NCI-H1694 treated with DMSO at 0.1 percent for 48 hours (cell line): ENCODE results near the gene SLC28A1.
"Not testable (repeated sequence)": the region's sequence is repeated elsewhere in the genome, so short reads cannot be mapped to it uniquely, and the experiment has no call there.

Source experiments
- DNase-seq: peaks from one replicate; lab custom pipeline; 2025; lab: John Stamatoyannopoulos, UW

Gene SLC28A1

DNA sequence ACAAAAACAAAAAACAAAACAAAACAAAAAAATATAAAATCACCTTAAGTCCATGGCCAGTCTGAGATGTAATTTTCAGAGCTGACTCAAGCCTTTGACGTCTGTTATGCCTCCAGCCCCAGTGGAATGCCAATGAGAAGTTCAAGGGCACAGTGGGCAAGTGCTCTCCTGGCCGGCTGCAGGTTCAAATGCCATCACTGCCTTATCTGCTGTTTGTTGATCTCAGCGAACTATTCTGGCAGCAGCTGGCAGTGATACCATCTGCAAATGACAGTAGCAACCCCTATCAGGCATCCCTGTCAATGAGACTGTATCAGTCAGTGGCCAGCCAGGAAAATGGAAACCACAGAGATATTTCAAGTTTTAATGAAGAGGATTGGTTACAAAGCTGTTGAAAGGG is 86.4 kb downstream of the SLC28A1 start:
- DNase-seq: no peak

DNA sequence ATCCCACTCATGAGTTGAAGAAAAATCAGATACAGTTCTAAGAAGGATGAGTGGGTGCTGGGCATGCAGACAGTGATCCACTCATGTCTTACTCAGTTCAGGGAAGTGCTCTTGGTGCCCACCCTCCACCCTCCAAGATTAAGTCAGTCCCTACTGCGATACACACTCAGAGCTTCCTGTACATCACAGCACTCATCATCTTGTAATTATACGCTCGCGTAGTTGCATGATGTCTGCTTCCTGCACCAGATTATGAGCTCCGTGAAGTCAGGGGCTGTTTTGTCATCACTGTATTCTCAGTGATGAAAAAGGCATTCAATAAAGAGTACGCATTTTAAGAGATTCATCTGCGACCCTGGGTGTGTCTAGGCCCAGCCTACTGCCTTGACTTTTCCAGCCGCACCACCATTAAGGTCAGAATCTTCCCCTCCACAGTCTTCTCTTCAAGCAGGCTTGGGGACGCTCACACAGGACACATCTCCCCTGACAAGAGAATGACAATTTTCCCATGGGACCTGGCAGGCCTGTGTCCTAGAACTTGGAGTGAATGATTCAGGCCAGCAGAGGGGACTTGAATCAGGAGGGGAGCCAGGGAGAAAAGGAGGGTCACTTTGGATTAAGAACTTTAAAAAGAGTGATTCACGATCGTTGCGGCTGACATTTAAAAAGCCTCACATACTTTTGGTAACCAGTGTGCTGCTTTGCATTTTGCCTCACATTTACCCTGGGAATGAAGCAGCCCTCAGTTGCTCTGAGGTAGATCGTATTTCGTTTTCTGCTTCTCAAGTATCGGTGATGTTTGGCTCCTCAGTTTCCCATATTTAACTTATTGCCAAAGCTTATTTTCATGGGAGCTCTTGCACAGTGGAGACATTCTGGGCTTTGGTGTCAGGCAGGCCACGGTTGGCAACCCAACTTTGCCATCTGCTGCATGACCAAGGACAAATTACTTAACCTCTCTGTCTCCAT is 89.3 kb downstream of the SLC28A1 start:
- DNase-seq: no peak

DNA sequence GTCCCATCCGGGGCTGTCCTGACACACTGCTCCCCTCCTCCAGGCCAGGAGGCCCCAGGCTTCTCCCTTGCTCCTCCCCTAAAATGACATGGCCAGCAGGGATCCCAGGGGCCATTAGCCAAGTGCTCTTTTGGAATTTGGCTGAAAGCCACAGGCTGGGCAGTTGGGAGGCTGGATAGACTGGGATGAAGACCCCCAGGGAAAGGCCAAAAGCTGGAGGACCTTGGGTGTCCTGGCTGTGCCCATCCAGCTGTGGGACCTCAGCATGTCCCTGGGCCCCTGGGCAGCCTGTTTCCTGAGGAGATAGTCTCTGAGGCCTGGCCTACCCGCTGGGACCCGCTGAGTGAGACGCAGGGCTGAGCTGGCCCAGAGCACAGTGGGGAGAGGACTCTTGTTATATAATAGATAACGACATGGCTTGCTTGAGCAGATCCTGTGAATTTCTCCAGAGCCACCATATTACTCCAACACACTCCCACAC is 91.4 kb downstream of the SLC28A1 start:
- no peak for DNase-seq

DNA sequence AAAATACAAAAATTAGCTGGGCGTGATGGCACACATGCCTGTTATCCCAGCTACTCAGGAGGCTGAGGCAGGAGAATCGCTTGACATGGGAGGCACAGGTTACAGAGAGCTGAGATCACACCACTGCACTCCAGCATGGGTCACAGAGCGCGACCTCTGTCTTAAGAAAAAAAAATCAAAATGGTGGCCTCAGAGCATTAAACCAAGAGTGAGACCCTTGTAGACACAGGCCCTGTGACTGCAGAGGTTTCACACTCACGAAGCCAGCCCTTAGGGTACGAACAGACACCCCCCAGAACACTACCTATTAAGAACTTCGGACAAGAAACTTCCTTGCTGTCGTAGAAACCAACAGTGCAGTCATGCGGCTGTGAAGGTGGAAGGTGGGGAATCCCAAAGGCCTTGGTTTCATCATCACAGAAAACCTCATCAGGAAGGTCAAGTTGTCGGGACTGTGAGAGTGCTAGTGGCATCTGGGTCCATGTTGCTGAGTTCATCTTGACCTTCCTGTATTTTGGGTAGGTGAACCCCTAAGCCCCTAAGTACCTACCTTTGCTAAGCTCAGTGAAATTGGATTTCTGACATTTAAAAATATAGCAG is 92.4 kb downstream of the SLC28A1 start:
- DNase-seq: no peak

DNA sequence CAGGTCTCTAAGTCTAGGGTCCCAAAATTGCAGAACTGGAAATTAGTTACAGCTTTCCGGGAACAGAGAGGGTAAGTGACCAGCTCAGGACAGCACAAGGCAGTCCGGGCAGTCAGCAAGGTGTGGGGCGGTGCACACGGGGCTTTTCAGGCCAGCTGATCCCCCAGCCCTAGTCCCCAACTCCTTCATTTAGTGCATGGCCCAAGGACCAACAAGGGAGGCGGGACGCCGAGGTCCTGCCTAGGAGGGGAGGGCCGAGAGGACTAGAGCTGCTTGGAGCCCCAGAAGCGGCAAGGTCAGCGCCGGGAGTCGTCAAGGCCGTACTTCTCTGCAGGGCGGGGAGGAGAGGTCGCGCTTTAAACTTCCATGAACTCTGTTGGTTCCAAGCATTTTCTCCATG is 95.2 kb downstream of the SLC28A1 start:
- DNase-seq: no peak

DNA sequence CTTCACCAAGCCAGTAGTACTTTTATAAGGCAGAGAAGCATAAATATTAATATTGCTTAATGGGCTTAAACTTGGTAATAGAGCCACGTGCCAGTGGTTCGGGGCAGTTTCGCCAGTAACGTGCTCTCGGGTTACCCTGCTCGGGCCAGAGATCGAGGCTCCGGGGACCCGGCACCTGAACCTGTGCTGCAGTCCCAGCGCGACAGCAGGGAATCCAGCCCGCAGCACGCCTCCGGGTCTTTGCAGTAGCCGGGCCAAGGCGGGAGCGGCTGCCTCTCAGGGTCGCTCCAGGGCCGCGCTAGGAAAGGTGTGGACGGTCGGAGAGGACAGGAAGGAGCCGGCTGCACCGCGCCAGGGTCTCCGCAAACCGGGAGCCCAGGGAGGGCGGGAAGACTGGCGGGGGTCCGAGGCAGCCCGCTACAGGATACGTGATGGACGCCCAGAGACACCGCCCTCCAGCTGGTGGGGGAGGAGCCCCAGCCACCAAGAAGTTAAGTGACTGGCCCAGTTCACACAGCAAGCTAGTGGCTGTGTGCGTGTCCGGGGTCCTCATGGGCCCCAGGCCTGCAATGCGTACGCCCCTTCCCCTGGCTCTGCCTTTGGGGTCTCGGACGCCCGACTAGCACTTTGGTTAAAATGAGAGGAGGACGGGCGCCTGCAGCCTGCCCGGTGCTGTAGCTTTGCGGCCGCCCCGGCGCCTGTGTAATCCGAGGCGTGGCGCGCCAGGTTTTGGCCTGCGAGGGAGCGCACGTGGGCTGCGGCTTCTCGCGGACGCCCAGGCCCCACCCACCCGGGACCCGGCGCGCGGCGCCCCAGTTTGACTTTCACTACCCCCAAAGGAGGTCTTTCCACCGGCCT is 96.0 kb downstream of the SLC28A1 start:
- peak; percentile 69 for DNase-seq

DNA sequence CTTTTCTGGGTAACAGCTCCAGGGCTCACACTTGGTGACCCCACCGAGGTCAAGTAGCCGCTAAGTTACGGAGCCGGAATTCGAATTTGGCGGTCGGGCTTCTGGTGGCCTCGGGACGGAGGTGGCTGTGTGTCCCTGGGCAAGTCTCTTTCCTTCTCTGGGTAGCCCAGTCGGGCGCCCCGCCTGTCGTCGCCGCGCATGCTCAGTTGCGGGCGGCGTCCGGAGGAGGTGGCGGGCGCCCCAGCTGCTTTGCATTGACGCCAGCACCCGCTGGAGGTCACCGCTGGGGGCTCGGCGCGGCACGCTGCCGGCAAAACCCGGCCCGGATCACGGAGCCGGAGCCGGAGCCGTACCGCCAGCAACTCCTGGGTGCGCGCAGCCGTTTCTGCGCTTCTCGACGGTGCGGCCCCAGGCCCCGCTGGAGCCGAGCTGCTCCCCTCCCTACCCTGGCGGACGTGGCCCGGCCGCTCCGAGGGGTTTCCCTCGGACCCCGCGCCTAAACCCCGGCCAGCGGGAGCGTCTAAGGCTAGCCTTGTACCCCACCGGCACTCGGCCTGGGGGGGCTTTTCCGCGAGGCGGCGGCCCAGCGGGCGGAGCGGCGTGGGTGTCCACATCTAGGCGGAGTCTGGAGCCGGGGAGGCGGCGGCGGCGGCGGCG is 96.7 kb downstream of the SLC28A1 start:
- DNase-seq: peak; percentile 79

DNA sequence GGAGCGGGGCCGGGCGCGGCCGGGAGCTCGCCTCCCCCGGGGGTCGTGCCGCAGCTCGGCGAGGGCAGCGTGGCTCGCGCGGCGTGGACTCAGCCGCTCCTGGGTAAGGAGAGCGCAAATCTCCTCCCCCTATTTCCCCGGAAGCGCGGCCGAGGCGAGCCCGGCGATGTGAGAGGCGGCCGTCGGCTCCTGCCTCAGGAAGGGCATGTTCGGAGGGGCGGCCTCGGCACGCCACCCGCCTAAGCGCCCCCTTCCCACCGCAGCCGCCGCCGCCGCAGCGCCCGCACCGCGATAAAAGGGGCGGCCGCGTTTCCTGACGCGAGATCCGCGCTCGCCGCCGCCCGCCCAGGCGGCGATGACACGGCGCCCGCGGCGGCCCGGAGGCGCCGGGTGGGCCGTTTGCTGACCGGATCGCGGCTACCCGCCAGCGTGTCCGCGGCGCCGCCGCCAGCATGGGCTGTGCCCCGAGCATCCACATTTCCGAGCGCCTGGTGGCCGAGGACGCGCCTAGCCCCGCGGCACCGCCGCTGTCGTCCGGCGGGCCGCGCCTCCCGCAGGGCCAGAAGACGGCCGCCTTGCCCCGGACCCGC is 97.3 kb downstream of the SLC28A1 start, which contains the start of gene PDE8A:
Gene PDE8A (plus strand): TSS at position 146 of the 590 bp plus-strand sequence. CDS start 307 bp downstream, at position 453.
- no peak for DNase-seq

DNA sequence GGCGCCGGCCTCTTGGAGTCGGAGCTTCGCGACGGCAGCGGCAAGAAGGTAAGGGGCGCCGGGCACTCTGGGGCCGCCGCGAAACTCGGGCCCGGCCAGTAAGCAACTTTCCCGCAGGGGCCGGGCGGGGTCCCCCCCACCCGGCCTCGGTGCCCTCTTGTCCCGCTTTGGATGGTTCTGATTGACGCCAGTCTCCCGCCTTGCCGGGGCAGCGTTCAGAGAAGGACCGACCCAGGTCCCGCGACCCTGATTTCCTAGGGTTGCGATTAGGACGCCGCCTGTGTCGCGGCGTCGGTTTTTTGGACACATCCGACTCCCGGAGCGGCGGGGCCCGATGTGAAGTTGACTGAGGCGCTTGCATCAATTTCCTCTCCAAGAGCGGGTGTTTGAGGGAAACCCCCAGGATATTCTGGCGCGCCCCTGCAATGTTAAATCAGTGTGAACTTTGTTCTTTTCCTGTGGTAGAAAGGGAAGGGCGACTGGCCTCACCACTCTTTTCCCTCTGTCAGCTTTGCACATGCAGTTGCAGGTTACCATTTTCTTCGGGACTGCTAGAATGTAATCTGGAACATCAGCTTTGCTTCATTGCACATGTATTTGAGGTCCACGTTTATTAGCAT is 97.9 kb downstream of the SLC28A1 start:
- no peak for DNase-seq

DNA sequence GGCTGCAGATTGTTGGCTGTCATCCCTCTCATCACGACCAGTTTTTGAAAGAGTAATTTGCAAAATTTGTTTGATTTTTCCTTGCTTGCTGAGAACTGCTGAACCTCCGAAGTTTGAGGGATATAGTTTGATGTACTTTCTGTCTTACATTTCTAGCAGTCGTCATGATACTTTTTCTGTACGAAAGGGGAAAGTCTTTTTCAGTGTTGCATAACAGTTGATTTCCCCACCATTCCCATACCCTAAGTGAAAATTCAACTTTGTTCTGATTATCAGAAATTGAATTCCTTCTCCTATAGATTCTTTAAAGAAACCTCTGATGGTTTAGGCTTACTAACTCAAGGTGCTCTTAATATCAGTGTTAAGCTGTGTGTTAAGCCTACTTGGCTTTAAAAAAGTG is 98.8 kb downstream of the SLC28A1 start:
- DNase-seq: no peak

DNA sequence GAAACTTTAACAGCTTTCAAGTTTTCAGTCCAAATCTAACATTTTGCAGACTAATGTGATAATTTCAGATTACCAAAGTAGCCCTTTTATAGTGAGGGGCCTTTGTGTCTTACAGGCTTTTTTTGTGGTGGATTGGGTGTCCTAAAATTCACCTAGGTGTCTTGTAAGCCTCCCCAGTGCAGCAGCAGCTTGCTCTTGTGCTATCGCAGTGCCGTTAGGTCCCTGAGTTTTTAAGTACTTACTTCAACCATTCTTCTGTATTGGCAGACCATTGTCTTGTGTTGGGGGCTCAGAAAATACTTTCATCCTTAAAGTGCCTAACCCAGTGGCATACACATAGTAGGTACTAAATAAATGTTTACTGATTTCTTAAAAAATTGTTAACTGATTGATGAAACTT is 99.2 kb downstream of the SLC28A1 start:
- DNase-seq: no peak

DNA sequence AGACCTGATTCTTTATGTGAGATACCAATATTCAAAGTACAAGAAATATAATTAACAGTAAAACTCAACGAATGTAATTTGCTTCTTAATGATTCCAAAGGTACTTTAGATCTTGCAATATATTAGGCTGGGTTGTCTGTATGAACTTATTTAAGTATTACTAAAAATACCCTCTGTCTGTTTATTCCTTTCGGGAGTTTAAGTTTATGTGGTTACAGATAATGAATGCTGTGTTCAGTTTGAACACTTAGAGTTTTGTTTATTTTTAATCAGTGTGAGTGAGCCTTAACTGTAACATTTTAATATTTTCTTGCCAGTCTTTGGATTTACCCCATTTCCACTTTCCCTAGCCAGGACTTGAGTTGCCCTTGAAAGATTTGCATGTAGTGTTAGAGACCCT is 100.7 kb downstream of the SLC28A1 start:
- DNase-seq: no peak

DNA sequence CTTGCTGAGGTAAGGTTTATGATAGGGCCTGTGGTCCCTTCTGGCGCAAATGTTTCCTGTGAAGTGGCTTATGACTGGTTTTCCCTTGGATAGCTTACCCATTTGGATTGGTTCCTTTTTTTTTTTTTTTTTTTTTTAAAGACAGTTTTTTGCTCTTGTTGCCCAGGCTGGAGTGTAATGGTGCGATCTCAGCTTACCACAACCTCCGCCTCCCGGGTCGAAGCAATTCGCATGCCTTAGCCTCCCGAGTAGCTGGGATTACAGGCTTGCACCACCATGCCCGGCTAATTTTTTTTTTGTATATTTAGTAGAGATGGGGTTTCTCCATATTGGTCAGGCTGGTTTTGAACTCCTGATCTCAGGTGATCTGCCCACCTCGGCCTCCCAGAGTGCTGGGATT is 102.9 kb downstream of the SLC28A1 start:
- not testable (repeated sequence) for DNase-seq

DNA sequence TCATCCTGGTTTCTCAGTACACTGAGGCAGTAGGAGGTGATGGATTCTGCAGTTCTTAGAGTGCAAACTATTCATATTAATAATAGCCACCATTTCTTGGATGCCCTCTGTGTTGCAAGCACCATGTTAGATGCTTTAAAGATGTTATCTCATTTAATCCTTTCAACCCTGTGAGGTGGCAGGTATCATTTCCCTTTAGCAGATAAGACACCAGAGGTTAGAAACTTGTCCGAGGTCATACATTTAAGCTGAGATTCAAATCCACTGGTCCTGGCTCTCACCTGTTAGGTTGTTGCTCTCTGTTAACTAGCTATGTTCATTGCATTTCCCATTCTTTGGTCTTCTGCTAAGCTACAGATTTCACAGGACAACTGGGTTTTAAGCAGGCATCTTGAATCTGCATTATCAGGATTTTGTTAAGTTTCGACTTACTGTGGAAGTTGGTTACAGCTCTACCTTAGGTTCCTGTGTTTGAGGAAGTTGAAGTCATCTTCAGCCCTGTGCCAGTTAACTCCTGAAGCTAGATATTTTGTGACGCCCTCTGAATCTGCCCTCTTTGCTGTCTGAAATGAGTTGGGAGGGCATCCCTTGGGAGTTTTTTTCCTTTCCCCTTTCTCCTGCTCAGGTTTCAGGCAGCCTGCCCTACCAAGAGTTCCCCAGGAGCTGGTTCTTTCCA is 103.6 kb downstream of the SLC28A1 start:
- DNase-seq: no peak

DNA sequence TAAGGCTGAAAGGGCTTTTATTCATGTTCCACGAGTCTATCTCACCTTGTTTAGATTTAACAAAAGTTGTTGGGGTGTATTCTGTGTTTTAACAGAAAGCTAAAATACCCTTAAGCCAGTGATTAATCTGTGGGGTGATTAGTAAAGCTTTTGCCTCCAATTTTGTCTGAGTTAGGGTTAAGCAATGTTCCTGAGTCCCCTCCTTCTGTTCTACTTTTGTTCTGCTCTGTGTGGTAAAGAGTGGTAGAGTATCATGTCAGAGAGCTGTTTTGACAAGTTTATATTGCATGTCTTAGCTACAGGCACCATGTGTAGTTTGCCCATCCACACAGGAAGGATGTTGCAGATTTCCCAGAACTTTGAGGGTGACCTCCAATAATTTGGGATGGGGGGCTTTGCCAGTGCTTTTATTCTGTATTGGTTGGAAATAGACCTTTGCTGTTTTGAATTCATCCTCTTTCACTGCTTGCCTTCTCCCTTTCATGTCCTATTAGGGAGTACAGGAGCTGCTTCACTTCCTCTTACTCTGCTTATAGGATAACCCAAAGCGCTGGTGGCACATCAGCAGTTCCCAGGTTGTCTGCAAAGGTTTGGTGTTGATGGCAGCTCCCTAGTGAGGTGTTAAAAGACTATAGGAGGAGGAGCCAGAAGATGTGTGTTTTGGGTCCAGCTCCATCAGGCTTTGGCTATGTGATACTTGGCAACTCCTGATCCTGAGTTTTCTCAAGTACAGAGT is 104.6 kb downstream of the SLC28A1 start:
- DNase-seq: no peak

DNA sequence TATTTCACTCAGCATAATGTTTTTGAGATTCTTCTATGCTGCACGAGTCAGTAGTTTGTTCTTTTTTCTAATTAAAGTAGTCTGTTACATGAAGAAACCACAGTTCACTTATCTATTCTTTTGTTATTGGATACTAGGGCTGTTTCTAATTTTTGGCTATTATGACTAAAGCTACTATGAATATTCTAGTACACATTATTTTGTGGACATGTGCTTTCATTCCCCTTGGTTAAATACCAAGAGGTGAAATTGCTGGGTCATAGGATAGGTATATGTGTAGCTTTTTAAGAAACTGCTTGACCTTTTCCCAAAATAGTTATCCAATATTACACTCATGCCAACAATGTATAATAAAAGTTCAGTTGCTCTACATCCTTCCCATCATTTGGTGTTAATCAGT is 106.0 kb downstream of the SLC28A1 start:
- no peak for DNase-seq

DNA sequence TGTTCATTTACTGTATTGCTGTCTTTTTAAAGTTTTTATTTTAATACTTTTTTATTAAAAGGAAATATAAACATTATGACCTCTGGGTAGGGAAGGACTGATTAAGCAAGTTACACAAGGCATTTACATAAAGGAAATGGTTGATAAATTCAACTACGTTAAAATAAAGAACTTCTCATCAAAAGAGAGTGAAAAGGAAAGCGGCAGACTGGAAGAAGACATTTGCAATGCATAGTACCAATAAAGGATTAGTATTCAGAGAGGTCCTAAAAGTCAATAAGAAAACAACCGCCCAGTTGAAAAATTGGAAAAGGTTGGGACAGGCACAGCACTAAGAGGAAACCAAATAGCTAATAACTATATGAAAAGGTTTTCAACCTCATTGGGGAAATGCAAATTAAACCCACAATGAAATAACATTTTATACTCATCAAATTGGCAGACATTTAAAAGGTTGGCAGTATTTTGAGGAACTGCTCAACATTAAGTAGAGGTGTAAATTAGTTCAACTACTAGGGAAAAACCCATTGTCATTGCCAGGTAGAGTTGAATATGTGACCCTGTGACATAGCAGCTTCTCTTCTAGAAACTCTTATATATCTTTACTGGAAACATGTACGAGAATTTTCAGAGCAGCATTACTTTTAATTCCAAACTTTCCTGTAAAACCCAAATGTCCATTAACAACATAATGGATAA is 106.7 kb downstream of the SLC28A1 start:
- no peak for DNase-seq

DNA sequence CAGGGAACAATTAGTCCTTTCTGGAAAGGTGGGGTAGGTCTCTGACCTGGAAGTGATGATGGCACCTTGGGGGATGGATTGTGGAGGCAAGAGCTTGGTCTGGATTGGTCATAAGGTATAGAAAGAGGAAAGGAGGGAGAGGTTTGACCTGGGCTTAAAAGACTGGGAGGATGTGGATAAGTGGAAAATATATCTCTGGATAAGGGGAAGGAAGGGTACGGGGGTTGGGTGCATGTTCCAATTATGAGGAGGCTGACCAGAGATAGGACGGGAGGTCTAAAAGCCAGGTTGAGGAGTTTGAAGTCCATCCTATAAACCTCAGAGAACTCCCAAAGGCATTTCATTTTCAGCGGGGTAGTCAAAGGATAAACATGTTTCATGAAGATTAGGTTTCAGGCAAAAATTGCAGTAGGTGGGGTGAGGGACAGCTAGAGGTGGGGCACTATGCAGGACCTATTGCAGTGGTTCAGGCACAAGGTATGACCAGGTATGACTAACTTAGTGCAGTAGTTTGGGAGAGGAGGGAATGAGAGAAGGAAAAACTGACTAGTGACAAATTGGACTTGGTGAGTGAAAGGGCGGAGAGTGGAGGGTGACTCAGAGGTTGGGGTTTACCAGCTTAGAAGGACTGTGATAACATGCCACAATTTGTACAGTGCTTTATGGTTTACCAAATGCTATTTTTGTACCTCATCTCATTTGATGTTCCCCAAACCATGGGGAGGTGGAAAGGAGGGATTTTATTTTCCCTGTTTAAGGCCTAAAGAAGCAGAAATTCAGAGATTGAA is 107.9 kb downstream of the SLC28A1 start:
- no peak for DNase-seq
